Smooth muscle cell (in vitro differentiated cells): ENCODE measurements around the gene NOTCH2. TPM values are rescaled to one million over a fixed set of nuclear protein-coding genes. Genes with fewer than 3 reads are reported as not detected.

ENCODE experiments used
- DNase-seq: peaks from one replicate; lab custom pipeline; 2025; ENCODE audit not compliant: unreplicated experiment; lab: John Stamatoyannopoulos, UW
- H2AFZ ChIP-seq: fragments of 200-600 bp; sonication (generic); 2 replicates; pipeline ENCODE4 v1.6.0; 2016; ENCODE audit warnings: antibody characterized with exemption, low read depth, mild to moderate bottlenecking
- H3F3A ChIP-seq: fragments of 200-600 bp; sonication (generic); 2 replicates; pipeline ENCODE4 v1.6.0; 2017; ENCODE audit warnings: antibody characterized with exemption, low read depth
- H3K27ac ChIP-seq: fragments of 200-600 bp; sonication (generic); 2 replicates; pipeline ENCODE4 v1.5.1; 2016; ENCODE audit warnings: low read depth, mild to moderate bottlenecking
- H3K27me3 ChIP-seq: fragments of 200-600 bp; sonication (generic); 2 replicates; pipeline ENCODE4 v1.6.1; 2016; ENCODE audit warnings: low read depth, mild to moderate bottlenecking
- H3K36me3 ChIP-seq: fragments of 200-600 bp; sonication (generic); 2 replicates; pipeline ENCODE4 v1.5.1; 2016; ENCODE audit warnings: low read depth
- H3K4me1 ChIP-seq: fragments of 200-600 bp; sonication (generic); 2 replicates; pipeline ENCODE4 v1.5.1; 2016; ENCODE audit warnings: low read depth
- H3K4me2 ChIP-seq: fragments of 200-600 bp; sonication (generic); 2 replicates; pipeline ENCODE4 v1.6.0; 2016; ENCODE audit warnings: mild to moderate bottlenecking
- H3K4me3 ChIP-seq: fragments of 200-600 bp; sonication (generic); 2 replicates; pipeline ENCODE4 v1.5.1; 2016; ENCODE audit warnings: mild to moderate bottlenecking
- H3K79me2 ChIP-seq: fragments of 200-600 bp; sonication (generic); 2 replicates; pipeline ENCODE4 v1.6.0; 2016; ENCODE audit warnings: low read depth, mild to moderate bottlenecking
- H3K9ac ChIP-seq: fragments of 200-600 bp; sonication (generic); 2 replicates; pipeline ENCODE4 v1.6.0; 2016; ENCODE audit warnings: low read depth
- H3K9me3 ChIP-seq: fragments of 200-600 bp; sonication (generic); replicated peaks from 2 replicates; pipeline ENCODE4 v1.5.1; 2016; ENCODE audit warnings: low read depth
- H4K20me1 ChIP-seq: fragments of 200-600 bp; sonication (generic); 2 replicates; pipeline ENCODE4 v1.6.0; 2016; ENCODE audit warnings: low read depth
- WGBS: methylation state at CpG from one replicate; pipeline ENCODE4 v1.1.7; 2016; ENCODE audit warnings: low lambda C conversion rate; 5-methylcytosine and 5-hydroxymethylcytosine counted together
- polyA plus RNA-seq: library from polyadenylated mRNA; unstranded; fragments of >200 nt; fragmentation: Nextera tagmentation; extraction: Ambion mirVana; gene quantifications from 2 replicates; pipeline ENCODE4 v1.2.1, GENCODE V29; 2016
- total RNA-seq: library from RNA; depleted of rRNA; stranded (reverse); fragments of >200 nt; gene quantifications from 2 replicates; pipeline ENCODE4 v1.2.3, GENCODE V29; 2014
- TF ChIP-seq, protein P1 (sequence below): fragments of 200-600 bp; sonication (generic); IDR thresholded peaks from 2 replicates; pipeline ENCODE4 v1.5.1; 2017; ENCODE audit warnings: borderline replicate concordance, mild to moderate bottlenecking, antibody characterized with exemption; ENCODE audit not compliant: insufficient read depth, poor library complexity, severe bottlenecking

NOTCH2 gene
- total and polyA plus RNA-seq, 2 experiments from 2014 or later, result 50.3 to 133 TPM

DNA sequence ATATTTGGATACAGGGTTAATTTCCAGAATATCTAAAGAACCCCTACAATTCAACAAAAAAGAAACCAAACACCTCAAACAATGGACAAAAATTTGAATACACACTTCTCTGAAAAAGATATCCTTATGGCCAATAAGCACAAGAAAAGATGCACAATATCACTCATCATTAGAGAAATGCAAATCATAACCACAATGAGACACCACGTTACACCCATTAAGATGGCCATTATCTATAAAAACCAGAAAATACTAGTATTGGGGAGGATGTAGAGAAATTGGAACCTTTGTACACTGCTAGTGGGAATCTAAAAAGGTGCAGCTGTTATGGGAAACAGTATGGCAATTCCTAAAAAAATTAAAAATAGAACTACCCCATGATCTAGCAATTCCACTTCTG, 178.1 kb downstream of the NOTCH2 start:
- 83% methylated on average over 1 of the region's 1 CpG for WGBS
- Histone ChIP-seq H2AFZ (no peak overlapping the region), H3K9ac (no peak overlapping the region), H3F3A (no peaks in the 10 kb centered on the region), H3K4me1 (no peaks in the 10 kb centered on the region), H3K4me2 (no peak overlapping the region), H3K9me3 (peaks cover 4% of the 10 kb centered on the region), H3K27me3 (peaks cover 6% of the 10 kb centered on the region), H3K79me2 (no peaks in the 10 kb centered on the region), H4K20me1 (no peaks in the 10 kb centered on the region), H3K4me3 (no peak overlapping the region), H3K36me3 (no peaks in the 10 kb centered on the region), H3K27ac (no peak overlapping the region)
- DNase-seq, result no peak
- TF ChIP-seq, protein P1, sequence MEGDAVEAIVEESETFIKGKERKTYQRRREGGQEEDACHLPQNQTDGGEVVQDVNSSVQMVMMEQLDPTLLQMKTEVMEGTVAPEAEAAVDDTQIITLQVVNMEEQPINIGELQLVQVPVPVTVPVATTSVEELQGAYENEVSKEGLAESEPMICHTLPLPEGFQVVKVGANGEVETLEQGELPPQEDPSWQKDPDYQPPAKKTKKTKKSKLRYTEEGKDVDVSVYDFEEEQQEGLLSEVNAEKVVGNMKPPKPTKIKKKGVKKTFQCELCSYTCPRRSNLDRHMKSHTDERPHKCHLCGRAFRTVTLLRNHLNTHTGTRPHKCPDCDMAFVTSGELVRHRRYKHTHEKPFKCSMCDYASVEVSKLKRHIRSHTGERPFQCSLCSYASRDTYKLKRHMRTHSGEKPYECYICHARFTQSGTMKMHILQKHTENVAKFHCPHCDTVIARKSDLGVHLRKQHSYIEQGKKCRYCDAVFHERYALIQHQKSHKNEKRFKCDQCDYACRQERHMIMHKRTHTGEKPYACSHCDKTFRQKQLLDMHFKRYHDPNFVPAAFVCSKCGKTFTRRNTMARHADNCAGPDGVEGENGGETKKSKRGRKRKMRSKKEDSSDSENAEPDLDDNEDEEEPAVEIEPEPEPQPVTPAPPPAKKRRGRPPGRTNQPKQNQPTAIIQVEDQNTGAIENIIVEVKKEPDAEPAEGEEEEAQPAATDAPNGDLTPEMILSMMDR, result no peak

DNA sequence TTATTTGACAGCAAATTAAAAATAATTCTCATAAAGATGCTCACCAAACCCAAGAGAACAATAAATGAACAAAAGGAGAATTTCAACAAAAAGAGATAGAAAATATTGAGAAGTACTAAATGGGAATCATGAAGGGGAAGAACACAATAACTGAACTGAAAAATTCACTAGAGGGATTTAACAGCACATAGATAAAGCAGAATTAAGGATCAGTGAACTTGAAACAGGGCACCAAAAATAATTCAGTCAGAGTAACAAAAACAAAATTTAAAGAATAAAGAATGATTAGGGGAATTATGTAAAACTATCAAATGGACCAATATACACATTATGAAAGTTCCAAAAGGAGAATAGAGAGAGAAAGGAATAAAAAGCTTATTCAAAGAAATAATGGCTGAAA, 181.0 kb downstream of the NOTCH2 start:
- no peak for DNase-seq
- Histone ChIP-seq H4K20me1 (no peaks in the 10 kb centered on the region), H3K9me3 (peaks cover 4% of the 10 kb centered on the region), H3K36me3 (no peaks in the 10 kb centered on the region), H3K27me3 (peaks cover 6% of the 10 kb centered on the region), H3K27ac (no peak overlapping the region), H2AFZ (no peak overlapping the region), H3K4me1 (no peaks in the 10 kb centered on the region), H3F3A (no peaks in the 10 kb centered on the region), H3K4me2 (no peak overlapping the region), H3K4me3 (no peak overlapping the region), H3K79me2 (no peaks in the 10 kb centered on the region), H3K9ac (no peak overlapping the region)
- TF ChIP-seq, protein P1, result no peak

GRCh38 chr1:119887427-119887826, 182.0 kb downstream of the NOTCH2 start:
- H3K9me3 ChIP-seq, result peaks cover 4% of the 10 kb centered on the region
- no peak overlapping the region for H2AFZ ChIP-seq
- H3K27ac ChIP-seq, result no peak overlapping the region
- no peaks in the 10 kb centered on the region for H3F3A ChIP-seq
- H3K27me3 ChIP-seq, result peaks cover 6% of the 10 kb centered on the region
- DNase-seq, result no peak
- H3K79me2 ChIP-seq, result no peaks in the 10 kb centered on the region
- H4K20me1 ChIP-seq, result no peaks in the 10 kb centered on the region
- TF ChIP-seq, protein P1, result no peak
- H3K9ac ChIP-seq, result no peak overlapping the region
- no peak overlapping the region for H3K4me2 ChIP-seq
- H3K36me3 ChIP-seq, result no peaks in the 10 kb centered on the region
- no peak overlapping the region for H3K4me3 ChIP-seq
- no peaks in the 10 kb centered on the region for H3K4me1 ChIP-seq

- H3K9me3 ChIP-seq, result peaks cover 4% of the 10 kb centered on the region
- WGBS, result 49% methylated on average over 11 of the region's 11 CpGs
- no peak overlapping the region for H3K4me2 ChIP-seq
- no peak overlapping the region for H3K9ac ChIP-seq
- H4K20me1 ChIP-seq, result no peaks in the 10 kb centered on the region
- no peaks in the 10 kb centered on the region for H3K79me2 ChIP-seq
- H3K27ac ChIP-seq, result no peak overlapping the region
- TF ChIP-seq, protein P1, result peak; percentile 73
- H3K36me3 ChIP-seq, result no peaks in the 10 kb centered on the region
- H3K4me3 ChIP-seq, result no peak overlapping the region
- H3K4me1 ChIP-seq, result no peaks in the 10 kb centered on the region
- H3F3A ChIP-seq, result no peaks in the 10 kb centered on the region
- no peak for DNase-seq
- no peak overlapping the region for H2AFZ ChIP-seq
- H3K27me3 ChIP-seq, result peaks cover 6% of the 10 kb centered on the region
Measured at GRCh38 chr1:119885903-119886783, 183.3 kb downstream of the NOTCH2 start.
